A549 (cell line): ENCODE data around the gene TFEB.

Experiments
- BHLHE40 ChIP-seq: IDR thresholded peaks from 2 replicates; pipeline ENCODE4 v1.6.1; 2012; ENCODE audit warnings: low read depth, low read length, inconsistent platforms
- CBX2 ChIP-seq: fragments of 200-600 bp; sonication (generic); IDR thresholded peaks from 2 replicates; pipeline ENCODE4 v1.6.1; 2016; ENCODE audit warnings: low read depth, mild to moderate bottlenecking, borderline replicate concordance
- EP300 ChIP-seq, 2 experiments: fragments of >200 bp; sonication (Bioruptor Twin); formaldehyde crosslinking; IDR thresholded peaks; 2 replicates in 1 of 2; 3 replicates in 1 of 2; pipeline ENCODE4 v1.6.1; 2016 to 2017
- FOSL2 ChIP-seq, 2 experiments: fragments of 450-650 bp in 1 of 2; fragments of >200 bp in 1 of 2; sonication (Bioruptor Twin) in 1 of 2; formaldehyde crosslinking; IDR thresholded peaks; 2 replicates each; pipeline versions ENCODE4 v1.5.0 to v1.6.1; 2016 to 2020; ENCODE audit warnings: mild to moderate bottlenecking in 1 of 2, moderate library complexity in 1 of 2
- KDM1A ChIP-seq: fragments of 200-600 bp; sonication (generic); IDR thresholded peaks from 2 replicates; pipeline ENCODE4 v1.6.1; 2016; ENCODE audit warnings: low read depth, mild to moderate bottlenecking
- KDM5A ChIP-seq: fragments of 200-600 bp; sonication (generic); IDR thresholded peaks from 2 replicates; pipeline ENCODE4 v1.6.1; 2016; ENCODE audit warnings: antibody characterized with exemption, mild to moderate bottlenecking
- POLR2A ChIP-seq: IDR thresholded peaks from 2 replicates; pipeline ENCODE4 v1.6.1; 2012; ENCODE audit warnings: mild to moderate bottlenecking, low read length
- ZNF302 ChIP-seq: fragments of 250-450 bp; sonication (Bioruptor Pico); IDR thresholded peaks from 2 replicates; pipeline ENCODE4 v1.9.0; 2021; ENCODE audit warnings: inconsistent platforms, mild to moderate bottlenecking, moderate library complexity
- TF ChIP-seq, protein P1 (sequence below): fragments of >200 bp; sonication (Bioruptor Twin); formaldehyde crosslinking; IDR thresholded peaks from 3 replicates; pipeline ENCODE4 v1.5.1; 2016
- TF ChIP-seq, protein P2 (sequence below): IDR thresholded peaks from 2 replicates; pipeline ENCODE4 v1.6.1; 2012
- TF ChIP-seq, protein P3 (sequence below): fragments of 250-450 bp; sonication (Bioruptor Pico); IDR thresholded peaks from 2 replicates; pipeline ENCODE4 v1.5.0; 2021; ENCODE audit warnings: mild to moderate bottlenecking, moderate library complexity, borderline replicate concordance

DNA sequence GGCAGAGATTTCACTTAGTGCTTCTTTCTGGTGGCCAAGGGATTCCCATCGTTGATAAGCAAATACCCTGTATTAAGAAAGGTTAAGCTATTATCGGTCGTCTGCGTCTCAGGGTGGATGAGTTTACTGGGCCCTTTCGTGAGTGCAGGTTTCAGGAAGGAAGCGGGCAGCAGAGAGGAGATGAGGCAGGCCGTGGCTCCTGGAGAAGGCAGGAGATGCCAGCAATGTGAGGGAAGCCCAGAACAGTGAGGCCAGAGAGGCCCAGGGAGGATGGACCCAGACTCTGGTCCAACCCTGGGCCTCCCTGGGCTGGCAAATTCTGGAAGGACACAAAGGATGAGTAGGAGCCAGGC lies 11.2 kb downstream of the TFEB start:
- TF ChIP-seq, protein P1, sequence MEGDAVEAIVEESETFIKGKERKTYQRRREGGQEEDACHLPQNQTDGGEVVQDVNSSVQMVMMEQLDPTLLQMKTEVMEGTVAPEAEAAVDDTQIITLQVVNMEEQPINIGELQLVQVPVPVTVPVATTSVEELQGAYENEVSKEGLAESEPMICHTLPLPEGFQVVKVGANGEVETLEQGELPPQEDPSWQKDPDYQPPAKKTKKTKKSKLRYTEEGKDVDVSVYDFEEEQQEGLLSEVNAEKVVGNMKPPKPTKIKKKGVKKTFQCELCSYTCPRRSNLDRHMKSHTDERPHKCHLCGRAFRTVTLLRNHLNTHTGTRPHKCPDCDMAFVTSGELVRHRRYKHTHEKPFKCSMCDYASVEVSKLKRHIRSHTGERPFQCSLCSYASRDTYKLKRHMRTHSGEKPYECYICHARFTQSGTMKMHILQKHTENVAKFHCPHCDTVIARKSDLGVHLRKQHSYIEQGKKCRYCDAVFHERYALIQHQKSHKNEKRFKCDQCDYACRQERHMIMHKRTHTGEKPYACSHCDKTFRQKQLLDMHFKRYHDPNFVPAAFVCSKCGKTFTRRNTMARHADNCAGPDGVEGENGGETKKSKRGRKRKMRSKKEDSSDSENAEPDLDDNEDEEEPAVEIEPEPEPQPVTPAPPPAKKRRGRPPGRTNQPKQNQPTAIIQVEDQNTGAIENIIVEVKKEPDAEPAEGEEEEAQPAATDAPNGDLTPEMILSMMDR = no peak
- TF ChIP-seq KDM1A (no peak), FOSL2 (IDR thresholded peaks at IDR 0.05) (no peak), FOSL2 (CRISPR knock-in tag; IDR thresholded peaks at IDR 0.05) (no peak), BHLHE40 (no peak), ZNF302 (CRISPR knock-in tag) (no peak), CBX2 (no peak), POLR2A (no peak), EP300 (IDR thresholded peaks at IDR 0.05) (no peak), KDM5A (no peak)
- TF ChIP-seq, protein P2, sequence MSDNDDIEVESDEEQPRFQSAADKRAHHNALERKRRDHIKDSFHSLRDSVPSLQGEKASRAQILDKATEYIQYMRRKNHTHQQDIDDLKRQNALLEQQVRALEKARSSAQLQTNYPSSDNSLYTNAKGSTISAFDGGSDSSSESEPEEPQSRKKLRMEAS = no peak
- TF ChIP-seq, protein P3, sequence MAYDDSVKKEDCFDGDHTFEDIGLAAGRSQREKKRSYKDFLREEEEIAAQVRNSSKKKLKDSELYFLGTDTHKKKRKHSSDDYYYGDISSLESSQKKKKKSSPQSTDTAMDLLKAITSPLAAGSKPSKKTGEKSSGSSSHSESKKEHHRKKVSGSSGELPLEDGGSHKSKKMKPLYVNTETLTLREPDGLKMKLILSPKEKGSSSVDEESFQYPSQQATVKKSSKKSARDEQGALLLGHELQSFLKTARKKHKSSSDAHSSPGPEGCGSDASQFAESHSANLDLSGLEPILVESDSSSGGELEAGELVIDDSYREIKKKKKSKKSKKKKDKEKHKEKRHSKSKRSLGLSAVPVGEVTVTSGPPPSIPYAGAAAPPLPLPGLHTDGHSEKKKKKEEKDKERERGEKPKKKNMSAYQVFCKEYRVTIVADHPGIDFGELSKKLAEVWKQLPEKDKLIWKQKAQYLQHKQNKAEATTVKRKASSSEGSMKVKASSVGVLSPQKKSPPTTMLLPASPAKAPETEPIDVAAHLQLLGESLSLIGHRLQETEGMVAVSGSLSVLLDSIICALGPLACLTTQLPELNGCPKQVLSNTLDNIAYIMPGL (CRISPR knock-in tag) = no peak
